Upper lobe of left lung (tissue), 6 donors: ENCODE data around the gene DPF3. TPM values are rescaled to one million over a fixed set of nuclear protein-coding genes. Genes with fewer than 3 reads are reported as not detected.
"Not testable (repeated sequence)": the region's sequence is repeated elsewhere in the genome, so short reads cannot be mapped to it uniquely, and the experiment has no call there.

ENCODE experiments used
- ATAC-seq, 2 donors: fragments of 200-7000 bp; cut with Tn5 transposase; one replicate each; pipeline ENCODE4 v1.9.1; 2022; ENCODE audit warnings: mild to moderate bottlenecking in 2 of 2, moderate library complexity in 2 of 2; ENCODE audit not compliant: low FRiP score in 2 of 2
- DNase-seq, 2 donors: peaks; one replicate each; pipeline ENCODE4 v3.0.0-alpha.2; 2019 to 2020
- H3K27ac ChIP-seq, 4 donors: fragments of 200-600 bp; sonication (generic); one replicate each; pipeline ENCODE4 v1.5.1; 2016 to 2019
- H3K27me3 ChIP-seq, 4 donors: fragments of 200-600 bp; sonication (generic); one replicate each; pipeline ENCODE4 v1.5.1; 2017 to 2019
- H3K36me3 ChIP-seq, 4 donors: fragments of 200-600 bp; sonication (generic); one replicate each; pipeline ENCODE4 v1.5.1; 2016 to 2019
- H3K4me1 ChIP-seq, 4 donors: fragments of 200-600 bp; sonication (generic); one replicate each; pipeline ENCODE4 v1.5.1; 2018 to 2019
- H3K4me3 ChIP-seq, 4 donors: fragments of 200-600 bp; sonication (generic); one replicate each; pipeline ENCODE4 v1.5.1; 2017 to 2019; ENCODE audit warnings: mild to moderate bottlenecking in 2 of 4, moderate library complexity in 1 of 4
- H3K9me3 ChIP-seq, 4 donors: fragments of 200-600 bp; sonication (generic); one replicate each; pipeline ENCODE4 v1.5.1; 2018 to 2019
- EP300 ChIP-seq, 4 donors: sonication (generic); formaldehyde crosslinking; IDR thresholded peaks; one replicate each; pipeline ENCODE4 v1.5.1; 2017; ENCODE audit warnings: antibody characterized with exemption in 4 of 4, control low read depth in 2 of 4
- POLR2A ChIP-seq, 4 donors: fragments of 450-650 bp; IDR thresholded peaks; one replicate each; pipeline ENCODE4 v1.5.1; 2016 to 2017; ENCODE audit warnings: antibody characterized with exemption in 4 of 4, mild to moderate bottlenecking in 2 of 4
- POLR2AphosphoS5 ChIP-seq, 2 donors: sonication (generic); formaldehyde crosslinking; IDR thresholded peaks; one replicate each; pipeline ENCODE4 v1.5.1; 2017; ENCODE audit warnings: antibody characterized with exemption in 2 of 2
- WGBS, 2 donors: methylation state at CpG; one replicate each; pipeline ENCODE4 v1.1.5; 2017 to 2018; 5-methylcytosine and 5-hydroxymethylcytosine counted together
- total RNA-seq, 6 donors: library from RNA; depleted of rRNA in 4 of 6; stranded (reverse); fragments of >200 nt in 4 of 6; gene quantifications; one replicate each; pipeline versions ENCODE4 v1.1.0 to v1.2.1, GENCODE V29; 2016 to 2021
- TF ChIP-seq, protein P1 (sequence below), 6 experiments: fragments of 450-650 bp in 4 of 6; fragments of 200-600 bp in 2 of 6; sonication (generic) in 2 of 6; IDR thresholded peaks; one replicate each; pipeline ENCODE4 v1.5.1; 2016 to 2019; ENCODE audit warnings: antibody characterized with exemption in 6 of 6
- donor health status: DM: no; HTN: no; CAD: no; lungs with moderate emphysema.
- donor health status: DM: no; HTN: yes; CAD: no; lungs with severe emphysema.

Gene DPF3
- total RNA-seq, 6 donors from 2014 or later: 0.30 to 1.3 (median 1.0) TPM

GRCh38 chr14:72876005-72876709 lies 17.7 kb downstream of the DPF3 start:
- DNase-seq: no peak
- peak in 1 of 2 donors; percentile 9 for ATAC-seq
- TF ChIP-seq EP300 (IDR thresholded peaks at IDR 0.05) (no peak), POLR2A (IDR thresholded peaks at IDR 0.05) (no peak), POLR2AphosphoS5 (IDR thresholded peaks at IDR 0.05) (no peak)
- TF ChIP-seq, protein P1, sequence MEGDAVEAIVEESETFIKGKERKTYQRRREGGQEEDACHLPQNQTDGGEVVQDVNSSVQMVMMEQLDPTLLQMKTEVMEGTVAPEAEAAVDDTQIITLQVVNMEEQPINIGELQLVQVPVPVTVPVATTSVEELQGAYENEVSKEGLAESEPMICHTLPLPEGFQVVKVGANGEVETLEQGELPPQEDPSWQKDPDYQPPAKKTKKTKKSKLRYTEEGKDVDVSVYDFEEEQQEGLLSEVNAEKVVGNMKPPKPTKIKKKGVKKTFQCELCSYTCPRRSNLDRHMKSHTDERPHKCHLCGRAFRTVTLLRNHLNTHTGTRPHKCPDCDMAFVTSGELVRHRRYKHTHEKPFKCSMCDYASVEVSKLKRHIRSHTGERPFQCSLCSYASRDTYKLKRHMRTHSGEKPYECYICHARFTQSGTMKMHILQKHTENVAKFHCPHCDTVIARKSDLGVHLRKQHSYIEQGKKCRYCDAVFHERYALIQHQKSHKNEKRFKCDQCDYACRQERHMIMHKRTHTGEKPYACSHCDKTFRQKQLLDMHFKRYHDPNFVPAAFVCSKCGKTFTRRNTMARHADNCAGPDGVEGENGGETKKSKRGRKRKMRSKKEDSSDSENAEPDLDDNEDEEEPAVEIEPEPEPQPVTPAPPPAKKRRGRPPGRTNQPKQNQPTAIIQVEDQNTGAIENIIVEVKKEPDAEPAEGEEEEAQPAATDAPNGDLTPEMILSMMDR (IDR thresholded peaks at IDR 0.05): no peak
- no peak overlapping the region for H3K27ac ChIP-seq
- no peaks in the 10 kb centered on the region for H3K4me1 ChIP-seq
- H3K27me3 ChIP-seq: no peaks in the 10 kb centered on the region
- WGBS, 2 donors: 69 to 70% methylated on average over 8 to 9 of the region's 9 CpGs
- no peak overlapping the region for H3K4me3 ChIP-seq
- no peaks in the 10 kb centered on the region for H3K36me3 ChIP-seq
- peaks cover 0 to 7% (median 0%) of the 10 kb centered on the region in 4 donors for H3K9me3 ChIP-seq

DNA sequence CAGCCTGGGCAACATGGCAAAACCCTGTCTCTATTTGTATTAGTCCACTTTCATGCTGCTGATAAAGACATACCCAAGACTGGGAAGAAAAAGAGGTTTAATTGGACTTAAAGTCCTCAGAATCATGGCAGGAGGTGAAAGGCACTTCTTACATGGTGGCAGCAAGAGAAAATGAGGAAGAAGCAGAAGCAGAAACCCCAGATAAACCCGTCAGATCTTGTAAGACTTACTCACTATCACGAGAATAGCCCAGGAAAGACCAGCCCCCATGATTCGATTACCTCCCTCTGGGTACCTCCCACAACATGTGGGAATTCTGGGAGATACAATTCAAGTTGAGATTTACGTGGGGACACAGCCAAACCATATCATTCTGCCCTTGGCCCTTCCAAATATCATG lies 23.0 kb downstream of the DPF3 start:
- ATAC-seq, DNase-seq, H3K4me1 ChIP-seq, H3K27ac ChIP-seq, H3K4me3 ChIP-seq, H3K9me3 ChIP-seq, H3K36me3 ChIP-seq, H3K27me3 ChIP-seq: not testable (repeated sequence)
- WGBS, 2 donors: 85 to 89% methylated on average over 4 of the region's 4 CpGs

GRCh38 chr14:72869407-72870329 lies 24.2 kb downstream of the DPF3 start:
- ATAC-seq (no peak), DNase-seq (no peak)
- no peak for TF ChIP-seq EP300 (IDR thresholded peaks at IDR 0.05)
- TF ChIP-seq POLR2A (IDR thresholded peaks at IDR 0.05): no peak
- TF ChIP-seq, protein P1 (IDR thresholded peaks at IDR 0.05): no peak
- TF ChIP-seq POLR2AphosphoS5 (IDR thresholded peaks at IDR 0.05): no peak
- Histone ChIP-seq H3K9me3 (peaks cover 0 to 7% (median 0%) of the 10 kb centered on the region in 4 donors), H3K27ac (no peak overlapping the region), H3K4me1 (no peaks in the 10 kb centered on the region), H3K27me3 (no peaks in the 10 kb centered on the region), H3K36me3 (no peaks in the 10 kb centered on the region), H3K4me3 (no peak overlapping the region)
- 76 to 83% methylated on average over 8 of the region's 8 CpGs for WGBS, 2 donors

GRCh38 chr14:72868500-72868899 lies 25.4 kb downstream of the DPF3 start:
- no peaks in the 10 kb centered on the region for H3K27me3 ChIP-seq
- H3K27ac ChIP-seq: no peak overlapping the region
- H3K4me1 ChIP-seq: no peaks in the 10 kb centered on the region
- peaks cover 0 to 7% (median 0%) of the 10 kb centered on the region in 4 donors for H3K9me3 ChIP-seq
- no peak for DNase-seq
- no peak for TF ChIP-seq POLR2A (IDR thresholded peaks at IDR 0.05)
- no peak for TF ChIP-seq POLR2AphosphoS5 (IDR thresholded peaks at IDR 0.05)
- no peak for TF ChIP-seq EP300 (IDR thresholded peaks at IDR 0.05)
- TF ChIP-seq, protein P1 (IDR thresholded peaks at IDR 0.05): no peak
- no peak for ATAC-seq
- no peak overlapping the region for H3K4me3 ChIP-seq
- no peaks in the 10 kb centered on the region for H3K36me3 ChIP-seq
- WGBS, 2 donors: 83 to 96% methylated on average over 3 of the region's 3 CpGs

DNA sequence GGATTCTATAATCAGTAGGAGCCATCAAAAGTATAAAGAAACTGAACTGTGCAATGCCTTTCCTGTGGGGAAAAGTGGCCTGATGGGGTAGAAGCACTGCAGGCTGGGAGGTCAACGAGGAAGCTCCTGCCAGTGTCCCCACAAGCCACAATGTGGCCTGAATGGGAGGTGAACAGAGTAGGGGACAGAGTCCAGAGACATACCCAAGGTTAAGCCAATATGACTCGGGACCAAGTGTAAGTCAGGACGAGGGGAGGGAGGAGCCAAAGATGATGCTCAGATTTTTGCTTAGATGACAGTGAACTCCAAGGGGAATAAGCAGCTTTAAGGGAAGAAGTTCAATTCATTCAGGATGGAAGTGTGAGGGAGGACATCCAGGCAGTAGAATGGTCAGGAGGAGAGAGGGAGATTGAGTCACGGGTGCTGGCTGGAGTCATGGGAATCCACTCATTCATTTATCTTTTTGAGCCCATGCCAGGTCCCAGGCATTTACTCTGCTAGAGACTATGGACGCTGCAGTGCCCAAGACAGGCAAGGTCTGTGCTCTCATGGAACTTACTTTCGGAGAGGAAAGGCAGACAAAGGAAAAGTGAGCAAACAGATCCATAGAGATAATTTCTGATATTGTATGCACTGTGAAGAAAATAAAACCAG lies 29.1 kb downstream of the DPF3 start:
- Histone ChIP-seq H3K27me3 (no peaks in the 10 kb centered on the region), H3K4me1 (no peaks in the 10 kb centered on the region), H3K36me3 (no peaks in the 10 kb centered on the region), H3K9me3 (no peaks in the 10 kb centered on the region), H3K27ac (no peak overlapping the region), H3K4me3 (no peak overlapping the region)
- no peak for DNase-seq
- TF ChIP-seq POLR2A (IDR thresholded peaks at IDR 0.05) (no peak), EP300 (IDR thresholded peaks at IDR 0.05) (no peak), POLR2AphosphoS5 (IDR thresholded peaks at IDR 0.05) (no peak)
- TF ChIP-seq, protein P1 (IDR thresholded peaks at IDR 0.05): no peak
- no peak for ATAC-seq
- 78 to 79% methylated on average over 6 of the region's 6 CpGs for WGBS, 2 donors
